Testis (tissue), 3 donors: Measurements from ENCODE around the gene SCAMP2. TPM values are rescaled to one million over a fixed set of nuclear protein-coding genes. Genes with fewer than 3 reads are reported as not detected.

Experiments
- DNase-seq: peaks from one replicate; pipeline ENCODE4 v3.0.0-alpha.2; 2019
- H3K27ac ChIP-seq, 2 donors: fragments of 200-600 bp; sonication (generic); one replicate each; pipeline ENCODE4 v1.5.1; 2019
- H3K27me3 ChIP-seq: fragments of 200-600 bp; sonication (generic); one replicate; pipeline ENCODE4 v1.5.1; 2019
- H3K36me3 ChIP-seq: fragments of 200-600 bp; sonication (generic); one replicate; pipeline ENCODE4 v1.5.1; 2017; ENCODE audit warnings: low read depth; ENCODE audit errors: missing control alignments
- H3K4me1 ChIP-seq: fragments of 200-600 bp; sonication (generic); one replicate; pipeline ENCODE4 v1.5.1; 2019
- H3K4me3 ChIP-seq, 2 donors: fragments of 200-600 bp; sonication (generic); one replicate each; pipeline ENCODE4 v1.5.1; 2017 to 2019
- H3K9me3 ChIP-seq: fragments of 200-600 bp; sonication (generic); one replicate; pipeline ENCODE4 v1.5.1; 2017
- POLR2A ChIP-seq: fragments of 450-650 bp; IDR thresholded peaks from one replicate; pipeline ENCODE4 v1.6.1; 2017; ENCODE audit warnings: antibody characterized with exemption, mild to moderate bottlenecking, moderate library complexity
- WGBS, 2 donors: methylation state at CpG; one replicate each; pipeline ENCODE4 v1.1.5; 2018; 5-methylcytosine and 5-hydroxymethylcytosine counted together
- intact Hi-C: fragments of 100-400 bp; cut with DNase I; formaldehyde crosslinking; loops from one replicate; pipeline ENCODE4 v1.15.1; 2023; ENCODE audit warnings: low total_unique reads
- polyA plus RNA-seq: library from polyadenylated mRNA; stranded (reverse); fragments of 350-450 nt; fragmentation: Illumina TruSeq; extraction: RNeasy Lipid Tissue Mini Kit (QIAGEN cat#74804); gene quantifications from one replicate; pipeline ENCODE4 v1.2.3, GENCODE V29; 2014; ENCODE audit warnings: low read depth, low replicate concordance; ENCODE audit not compliant: insufficient read depth
- total RNA-seq, 2 donors: library from RNA; depleted of rRNA; stranded (reverse); fragments of >200 nt; gene quantifications; one replicate each; pipeline ENCODE4 v1.2.3, GENCODE V29; 2016
- TF ChIP-seq, protein P1 (sequence below), 3 experiments: fragments of 450-650 bp in 2 of 3; fragments of 200-600 bp in 1 of 3; sonication (generic) in 1 of 3; IDR thresholded peaks; one replicate each; pipeline ENCODE4 v1.5.1; 2016 to 2019; ENCODE audit warnings: antibody characterized with exemption in 3 of 3, mild to moderate bottlenecking in 2 of 3, moderate library complexity in 1 of 3

Gene SCAMP2
- total and polyA plus RNA-seq, 3 donors from 2014 or later: 94.8 to 130 (median 103) TPM

DNA sequence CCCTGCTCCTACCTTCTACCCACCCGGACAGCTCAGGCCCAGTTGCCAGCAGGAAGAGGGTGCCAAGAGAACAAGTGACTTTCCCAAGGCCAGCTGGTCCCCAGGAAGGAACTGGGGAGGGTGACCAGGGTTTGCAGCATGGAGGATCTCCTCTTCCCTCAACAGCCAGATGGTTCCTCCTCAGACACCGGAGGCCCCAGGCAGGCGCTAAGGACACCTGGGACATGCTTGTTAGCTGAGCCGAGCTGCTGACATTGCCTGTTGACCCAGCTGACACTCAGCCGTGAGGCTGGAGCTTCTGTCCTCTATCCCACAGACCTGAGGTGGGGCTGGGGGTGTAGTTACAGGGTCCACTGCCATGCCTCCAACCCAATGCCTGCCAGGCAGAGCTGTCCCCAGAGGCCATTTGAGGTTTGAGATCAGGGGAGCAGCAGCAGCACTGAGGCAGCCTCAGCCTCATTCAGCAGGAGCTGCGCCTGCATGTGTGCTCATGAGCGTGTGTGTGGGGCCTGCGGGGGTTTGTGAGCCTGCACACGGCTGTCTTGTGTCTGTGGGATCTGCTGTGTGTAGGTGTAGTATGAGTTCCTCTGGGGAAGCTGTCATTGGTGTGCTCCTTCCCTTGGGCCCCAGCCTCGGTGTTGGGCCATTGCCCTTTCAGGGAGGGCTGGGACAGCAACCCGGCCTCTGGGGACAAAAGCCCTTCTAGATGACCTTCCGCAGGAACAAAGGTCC is 39.6 kb downstream of the SCAMP2 start:
- Histone ChIP-seq H3K9me3 (no peaks in the 10 kb centered on the region), H3K4me3 (no peak overlapping the region), H3K36me3 (no peaks in the 10 kb centered on the region), H3K27me3 (no peaks in the 10 kb centered on the region), H3K4me1 (no peaks in the 10 kb centered on the region), H3K27ac (no peak overlapping the region)
- intact Hi-C loops: no loop called here
- no peak for DNase-seq
- 81 to 87% methylated on average over 5 to 12 of the region's 12 CpGs for WGBS, 2 donors
- TF ChIP-seq, protein P1, sequence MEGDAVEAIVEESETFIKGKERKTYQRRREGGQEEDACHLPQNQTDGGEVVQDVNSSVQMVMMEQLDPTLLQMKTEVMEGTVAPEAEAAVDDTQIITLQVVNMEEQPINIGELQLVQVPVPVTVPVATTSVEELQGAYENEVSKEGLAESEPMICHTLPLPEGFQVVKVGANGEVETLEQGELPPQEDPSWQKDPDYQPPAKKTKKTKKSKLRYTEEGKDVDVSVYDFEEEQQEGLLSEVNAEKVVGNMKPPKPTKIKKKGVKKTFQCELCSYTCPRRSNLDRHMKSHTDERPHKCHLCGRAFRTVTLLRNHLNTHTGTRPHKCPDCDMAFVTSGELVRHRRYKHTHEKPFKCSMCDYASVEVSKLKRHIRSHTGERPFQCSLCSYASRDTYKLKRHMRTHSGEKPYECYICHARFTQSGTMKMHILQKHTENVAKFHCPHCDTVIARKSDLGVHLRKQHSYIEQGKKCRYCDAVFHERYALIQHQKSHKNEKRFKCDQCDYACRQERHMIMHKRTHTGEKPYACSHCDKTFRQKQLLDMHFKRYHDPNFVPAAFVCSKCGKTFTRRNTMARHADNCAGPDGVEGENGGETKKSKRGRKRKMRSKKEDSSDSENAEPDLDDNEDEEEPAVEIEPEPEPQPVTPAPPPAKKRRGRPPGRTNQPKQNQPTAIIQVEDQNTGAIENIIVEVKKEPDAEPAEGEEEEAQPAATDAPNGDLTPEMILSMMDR (IDR thresholded peaks at IDR 0.05): no peak
- no peak for TF ChIP-seq POLR2A

GRCh38 chr15:74832826-74833225 is 40.3 kb downstream of the SCAMP2 start:
- H3K36me3 ChIP-seq: no peaks in the 10 kb centered on the region
- H3K9me3 ChIP-seq: no peaks in the 10 kb centered on the region
- no peak overlapping the region for H3K27ac ChIP-seq
- 86 to 87% methylated on average over 4 of the region's 4 CpGs for WGBS, 2 donors
- intact Hi-C loops: no loop called here
- no peak for DNase-seq
- H3K4me3 ChIP-seq: no peak overlapping the region
- no peaks in the 10 kb centered on the region for H3K4me1 ChIP-seq
- H3K27me3 ChIP-seq: no peaks in the 10 kb centered on the region
- TF ChIP-seq, protein P1 (IDR thresholded peaks at IDR 0.05): no peak
- TF ChIP-seq POLR2A: no peak

- no peak for DNase-seq
- no peak overlapping the region for H3K27ac ChIP-seq
- no peaks in the 10 kb centered on the region for H3K36me3 ChIP-seq
- intact Hi-C loops: no loop called here
- no peaks in the 10 kb centered on the region for H3K27me3 ChIP-seq
- H3K9me3 ChIP-seq: no peaks in the 10 kb centered on the region
- no peak overlapping the region for H3K4me3 ChIP-seq
- no peak for TF ChIP-seq POLR2A
- TF ChIP-seq, protein P1 (IDR thresholded peaks at IDR 0.05): no peak
- no peaks in the 10 kb centered on the region for H3K4me1 ChIP-seq
- WGBS, 2 donors: 68 to 71% methylated on average over 9 to 15 of the region's 15 CpGs
Observed at GRCh38 chr15:74831813-74832495, 41.2 kb downstream of the SCAMP2 start.

- no peak for TF ChIP-seq POLR2A
- TF ChIP-seq, protein P1 (IDR thresholded peaks at IDR 0.05): no peak
- H3K4me1 ChIP-seq: no peaks in the 10 kb centered on the region
- H3K27ac ChIP-seq: no peak overlapping the region
- intact Hi-C loops: no loop called here
- WGBS, 2 donors: 70 to 93% methylated on average over 2 to 5 of the region's 5 CpGs
- H3K27me3 ChIP-seq: no peaks in the 10 kb centered on the region
- no peaks in the 10 kb centered on the region for H3K9me3 ChIP-seq
- no peak for DNase-seq
- no peaks in the 10 kb centered on the region for H3K36me3 ChIP-seq
- no peak overlapping the region for H3K4me3 ChIP-seq
Observed at GRCh38 chr15:74830868-74831267, 42.3 kb downstream of the SCAMP2 start.
